Measurements from ENCODE around the gene CSRP1.
"Not testable (repeated sequence)": the region's sequence is repeated elsewhere in the genome, so short reads cannot be mapped to it uniquely, and the experiment has no call there.

The CSRP1 gene

DNA sequence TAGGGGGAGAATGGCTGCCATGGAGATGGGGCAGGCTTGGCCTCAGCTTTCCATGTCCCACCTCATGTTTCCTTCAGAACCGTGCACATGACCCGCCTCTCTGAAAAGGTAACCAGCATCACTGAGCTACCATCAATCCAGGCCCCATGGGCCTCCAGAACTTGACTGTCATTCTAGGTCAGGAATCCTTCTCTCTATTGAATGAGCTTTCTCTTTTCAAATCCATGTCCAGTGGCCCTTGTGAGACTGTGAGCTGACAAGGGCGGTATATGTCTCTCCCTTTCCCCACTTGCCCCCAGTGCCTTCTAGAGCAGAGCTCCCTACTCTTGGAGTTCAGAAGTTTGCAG, 4.4 kb downstream of the CSRP1 start:
- Mint-ChIP-seq H3K27ac (peak overlapping the region; percentile 51), H3K4me1 (peaks cover 40% of the 10 kb centered on the region), H3K9me3 (no peaks in the 10 kb centered on the region), H3K27me3 (no peaks in the 10 kb centered on the region), H3K4me3 (no peak overlapping the region), H3K36me3 (peaks cover 8% of the 10 kb centered on the region)
- DNase-seq, result no peak
- CTCF ChIA-PET, result interaction anchor here (3.7 to 12.4 kb wide), 3 partner anchors 9 to 54 kb away, joined by 19 to 118 read pairs (median 103); no protein-coding TSS in a partner anchor

DNA sequence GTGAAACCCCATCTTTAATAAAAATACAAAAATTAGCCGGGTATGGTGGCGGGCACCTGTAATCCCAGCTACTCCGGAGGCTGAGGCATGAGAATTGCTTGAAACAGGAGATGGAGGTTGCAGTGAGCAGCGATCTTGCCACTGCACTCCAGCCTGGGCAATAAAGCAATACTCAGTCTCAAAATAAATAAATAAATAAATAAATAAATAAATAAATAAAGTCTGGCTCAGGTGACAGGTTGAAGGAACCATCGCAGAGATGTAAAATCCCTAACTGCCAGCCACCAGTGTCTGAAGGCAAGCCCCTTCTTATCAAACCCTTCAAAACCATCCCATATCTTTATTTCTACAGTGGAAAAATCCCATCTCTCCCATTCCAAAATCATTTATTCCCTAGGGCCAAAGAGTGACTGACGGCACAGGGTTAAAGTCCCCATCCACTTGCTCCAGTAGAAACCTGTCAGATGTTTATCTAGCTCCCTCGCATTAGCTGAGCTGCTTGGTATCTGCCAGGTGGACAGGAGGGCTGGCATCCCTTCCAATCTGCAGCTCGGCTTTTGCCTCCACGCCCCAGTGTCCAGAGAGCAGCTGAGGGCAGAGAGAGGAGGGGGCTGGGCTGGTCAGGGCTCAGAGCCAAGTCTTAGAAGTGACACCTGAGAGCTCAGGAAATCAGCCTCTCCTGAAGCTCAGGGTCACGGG, 5.0 kb downstream of the CSRP1 start:
- Mint-ChIP-seq H3K36me3 (peaks cover 8% of the 10 kb centered on the region), H3K9me3 (no peaks in the 10 kb centered on the region), H3K4me3 (no peak overlapping the region), H3K4me1 (peaks cover 36% of the 10 kb centered on the region), H3K27me3 (no peaks in the 10 kb centered on the region), H3K27ac (peak overlapping the region; percentile 60)
- CTCF ChIA-PET, result interaction anchor here (1.6 to 12.4 kb wide), 4 partner anchors 10 to 54 kb away, joined by 7 to 118 read pairs (median 61); no protein-coding TSS in a partner anchor
- DNase-seq, result no peak

DNA sequence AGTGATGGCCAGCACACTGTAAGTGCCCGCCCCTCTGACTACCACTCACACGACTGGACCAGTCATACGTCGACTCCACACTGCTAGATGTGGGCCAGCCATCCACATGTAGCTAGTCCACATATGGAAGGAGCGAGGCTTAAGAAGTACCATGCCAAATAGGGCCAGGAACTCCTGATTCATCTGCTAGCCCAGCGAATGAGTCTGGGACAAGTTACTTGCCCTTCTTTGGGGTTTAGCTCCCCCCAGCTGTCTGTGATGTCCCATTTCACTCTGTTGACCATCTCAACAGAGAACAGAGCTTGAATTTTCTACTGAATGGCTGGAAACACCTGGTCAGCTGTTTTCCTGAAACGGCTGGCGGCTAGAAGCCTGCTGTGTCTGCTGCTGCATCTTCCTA, 5.8 kb downstream of the CSRP1 start:
- Mint-ChIP-seq H3K36me3 (peaks cover 7% of the 10 kb centered on the region), H3K4me3 (no peak overlapping the region), H3K27me3 (no peaks in the 10 kb centered on the region), H3K27ac (no peak overlapping the region), H3K4me1 (peaks cover 31% of the 10 kb centered on the region), H3K9me3 (no peaks in the 10 kb centered on the region)
- no peak for DNase-seq
- CTCF ChIA-PET, result interaction anchor here (0.6 to 12.4 kb wide), 5 partner anchors 11 to 55 kb away, joined by 3 to 118 read pairs (median 19); no protein-coding TSS in a partner anchor

GRCh38 chr1:201500670-201501120, 6.2 kb downstream of the CSRP1 start:
- H3K9me3 Mint-ChIP-seq, result no peaks in the 10 kb centered on the region
- no peaks in the 10 kb centered on the region for H3K27me3 Mint-ChIP-seq
- DNase-seq, result no peak
- CTCF ChIA-PET, result interaction anchor here (0.6 to 12.4 kb wide), 6 partner anchors 11 to 435 kb away, joined by 3 to 118 read pairs (median 13); no protein-coding TSS in a partner anchor
- H3K4me1 Mint-ChIP-seq, result peaks cover 27% of the 10 kb centered on the region
- peaks cover 10% of the 10 kb centered on the region for H3K36me3 Mint-ChIP-seq
- no peak overlapping the region for H3K4me3 Mint-ChIP-seq
- no peak overlapping the region for H3K27ac Mint-ChIP-seq

DNA sequence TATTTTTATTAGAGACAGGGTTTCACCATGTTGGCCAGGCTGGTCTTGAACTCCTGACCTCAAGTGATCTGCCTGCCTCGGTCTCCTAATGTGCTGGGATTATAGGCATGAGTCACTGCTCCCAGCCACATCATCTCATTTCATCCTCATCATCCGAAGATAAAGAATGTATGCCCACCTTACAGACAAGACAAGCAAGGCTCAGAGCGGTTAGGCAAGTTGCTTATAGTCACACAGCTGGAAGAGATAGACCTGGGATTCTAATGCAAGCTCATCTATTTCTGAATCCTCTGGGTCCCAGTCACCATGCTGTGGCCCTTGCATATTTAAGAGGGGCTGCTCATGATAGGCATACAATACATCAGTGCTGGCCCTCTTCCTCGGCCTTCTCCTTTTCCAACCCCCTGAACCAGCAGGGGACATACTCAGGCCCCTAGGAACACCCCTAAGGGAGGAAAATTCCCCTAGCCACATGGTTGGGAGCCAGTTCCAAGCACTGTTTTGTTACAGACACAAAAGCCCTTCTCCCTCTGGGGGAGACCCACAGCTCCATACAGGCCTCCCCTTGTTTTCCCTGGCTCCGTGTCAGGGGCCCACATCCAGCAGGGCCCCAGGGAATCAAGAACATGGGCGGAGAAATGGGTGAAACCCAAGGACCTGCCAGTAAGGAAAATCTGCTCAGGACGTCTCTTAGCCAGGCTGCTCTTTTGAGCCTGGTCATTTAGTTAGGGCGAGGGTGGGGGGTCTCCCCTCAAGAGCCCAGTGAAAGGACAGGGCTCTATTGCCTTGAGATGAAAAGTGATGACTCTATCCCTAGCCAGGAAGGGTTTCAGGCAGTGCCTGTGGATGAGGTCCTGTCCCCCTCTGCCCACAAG, 6.9 kb downstream of the CSRP1 start:
- Mint-ChIP-seq H3K27me3 (no peaks in the 10 kb centered on the region), H3K4me3 (no peak overlapping the region), H3K36me3 (peaks cover 13% of the 10 kb centered on the region), H3K27ac (no peak overlapping the region), H3K9me3 (no peaks in the 10 kb centered on the region), H3K4me1 (peaks cover 20% of the 10 kb centered on the region)
- CTCF ChIA-PET, result interaction anchor here (0.6 to 12.4 kb wide), 3 partner anchors 12 to 436 kb away, joined by 3 to 118 read pairs (median 103); no protein-coding TSS in a partner anchor
- no peak for DNase-seq

GRCh38 chr1:201499191-201499590, 7.7 kb downstream of the CSRP1 start:
- H3K9me3 Mint-ChIP-seq, result no peaks in the 10 kb centered on the region

GRCh38 chr1:201498621-201499020, 8.3 kb downstream of the CSRP1 start:
- no peaks in the 10 kb centered on the region for H3K27me3 Mint-ChIP-seq
- peaks cover 23% of the 10 kb centered on the region for H3K36me3 Mint-ChIP-seq
- CTCF ChIA-PET, result interaction anchor here (10.7 to 12.4 kb wide), 2 partner anchors 13 to 17 kb away, joined by 103 to 118 read pairs; no protein-coding TSS in a partner anchor
- no peak overlapping the region for H3K27ac Mint-ChIP-seq
- H3K4me3 Mint-ChIP-seq, result no peak overlapping the region
- no peak for DNase-seq
- peaks cover 8% of the 10 kb centered on the region for H3K4me1 Mint-ChIP-seq
- no peaks in the 10 kb centered on the region for H3K9me3 Mint-ChIP-seq

More at GRCh38 chr1:201499191-201499590, 7.7 kb downstream of the CSRP1 start:
- DNase-seq, result no peak
- H3K27ac Mint-ChIP-seq, result no peak overlapping the region
- CTCF ChIA-PET, result interaction anchor here (10.7 to 12.4 kb wide), 2 partner anchors 13 to 17 kb away, joined by 103 to 118 read pairs; no protein-coding TSS in a partner anchor
- H3K4me3 Mint-ChIP-seq, result no peak overlapping the region
- peaks cover 21% of the 10 kb centered on the region for H3K36me3 Mint-ChIP-seq
- H3K27me3 Mint-ChIP-seq, result no peaks in the 10 kb centered on the region
- H3K4me1 Mint-ChIP-seq, result peaks cover 14% of the 10 kb centered on the region

- peaks cover 3% of the 10 kb centered on the region for H3K4me1 Mint-ChIP-seq
- no peaks in the 10 kb centered on the region for H3K9me3 Mint-ChIP-seq
- CTCF ChIA-PET, result interaction anchor here (10.7 to 12.4 kb wide), 2 partner anchors 14 to 16 kb away, joined by 103 to 118 read pairs; no protein-coding TSS in a partner anchor
- peak overlapping the region; percentile 9 for H3K27ac Mint-ChIP-seq
- H3K27me3 Mint-ChIP-seq, result no peaks in the 10 kb centered on the region
- H3K4me3 Mint-ChIP-seq, result no peak overlapping the region
- peaks cover 29% of the 10 kb centered on the region for H3K36me3 Mint-ChIP-seq
- no peak for DNase-seq
These were observed 8.9 kb downstream of the CSRP1 start for GRCh38 chr1:201497935-201498509.

DNA sequence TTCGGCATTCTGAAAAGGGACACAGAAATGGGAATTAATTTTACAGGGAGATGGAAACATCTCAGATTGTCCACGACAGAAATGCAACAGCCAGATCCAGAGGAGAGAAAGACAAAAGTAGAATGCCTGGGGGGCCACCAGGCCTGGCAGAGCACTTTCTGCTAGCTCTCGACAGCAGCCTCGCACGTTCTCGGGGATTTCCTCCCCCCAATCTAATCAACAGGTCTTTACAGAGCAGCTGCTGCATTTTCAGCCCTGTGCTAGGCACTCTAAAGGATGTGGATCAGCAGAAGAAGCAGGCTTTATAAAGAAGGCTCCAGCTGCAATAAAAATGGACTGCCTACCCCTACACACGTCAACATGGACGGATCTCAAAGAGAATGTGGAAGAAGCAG, 10.6 kb downstream of the CSRP1 start:
- H3K4me1 Mint-ChIP-seq, result peaks cover 2% of the 10 kb centered on the region
- H3K9me3 Mint-ChIP-seq, result no peaks in the 10 kb centered on the region
- CTCF ChIA-PET, result interaction anchor here (0.8 to 12.4 kb wide), 4 partner anchors 9 to 48 kb away, joined by 3 to 118 read pairs (median 11); no protein-coding TSS in a partner anchor
- H3K27me3 Mint-ChIP-seq, result no peaks in the 10 kb centered on the region
- no peak overlapping the region for H3K27ac Mint-ChIP-seq
- peaks cover 41% of the 10 kb centered on the region for H3K36me3 Mint-ChIP-seq
- DNase-seq, result no peak
- H3K4me3 Mint-ChIP-seq, result no peak overlapping the region

DNA sequence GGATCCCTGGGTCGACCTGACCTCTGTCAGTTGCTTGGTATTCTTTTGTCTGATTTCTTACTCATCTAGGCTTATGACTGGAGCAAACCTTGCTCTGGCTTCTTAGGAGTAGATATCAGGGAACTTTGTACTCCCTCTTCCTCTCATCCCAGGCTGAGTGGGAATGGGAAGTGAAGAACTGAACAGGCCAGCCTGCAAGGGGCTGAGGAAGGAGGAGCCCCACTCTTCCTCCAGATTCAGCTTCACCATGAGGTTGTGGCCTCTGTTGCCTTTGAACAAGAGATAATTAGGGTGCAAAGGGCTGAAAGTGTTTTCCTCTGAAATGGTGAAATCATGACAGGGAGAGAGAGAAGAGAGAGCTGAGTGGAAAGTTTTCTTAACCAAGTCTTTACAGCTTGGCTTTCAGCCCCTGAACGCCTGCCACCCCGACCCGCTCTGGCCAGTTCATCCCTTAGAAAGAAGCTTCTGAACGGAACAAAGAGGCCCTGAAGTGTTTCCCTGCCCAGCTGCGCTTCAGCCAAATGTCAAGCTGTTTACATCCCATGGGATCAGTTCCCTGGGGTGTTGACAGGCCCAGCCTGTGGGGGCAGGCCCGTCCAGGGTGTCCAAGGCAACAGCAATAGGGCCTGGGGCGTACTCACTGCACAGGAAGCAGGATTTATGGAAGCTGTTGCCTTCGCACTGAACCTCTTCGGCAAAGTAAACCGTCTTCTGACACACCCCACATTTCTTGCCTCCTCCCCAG, 11.2 kb downstream of the CSRP1 start:
- Mint-ChIP-seq H3K27ac (no peak overlapping the region), H3K4me3 (no peak overlapping the region), H3K27me3 (no peaks in the 10 kb centered on the region), H3K9me3 (no peaks in the 10 kb centered on the region), H3K4me1 (peaks cover 2% of the 10 kb centered on the region), H3K36me3 (peaks cover 43% of the 10 kb centered on the region)
- CTCF ChIA-PET, result interaction anchor here (0.8 to 12.4 kb wide), 4 partner anchors 10 to 47 kb away, joined by 3 to 118 read pairs (median 11); no protein-coding TSS in a partner anchor
- no peak for DNase-seq

- Mint-ChIP-seq H3K27me3 (no peaks in the 10 kb centered on the region), H3K27ac (no peak overlapping the region), H3K4me3 (no peak overlapping the region), H3K36me3 (peaks cover 44% of the 10 kb centered on the region), H3K4me1 (peaks cover 5% of the 10 kb centered on the region), H3K9me3 (no peaks in the 10 kb centered on the region)
- no peak for DNase-seq
- CTCF ChIA-PET, result interaction anchor here (3.9 to 12.4 kb wide), 2 partner anchors 12 to 18 kb away, joined by 19 to 118 read pairs; no protein-coding TSS in a partner anchor
These were observed 12.9 kb downstream of the CSRP1 start for GRCh38 chr1:201493757-201494617.

GRCh38 chr1:201493026-201493656, 13.8 kb downstream of the CSRP1 start:
- H3K36me3 Mint-ChIP-seq, result peaks cover 47% of the 10 kb centered on the region
- not testable (repeated sequence) for DNase-seq, H3K4me1 Mint-ChIP-seq, H3K27me3 Mint-ChIP-seq, H3K4me3 Mint-ChIP-seq, H3K27ac Mint-ChIP-seq, H3K9me3 Mint-ChIP-seq
- CTCF ChIA-PET, result interaction anchor here (12.4 kb wide), 1 partner anchor 19 kb away, joined by 118 read pairs; no protein-coding TSS in a partner anchor
